Neural progenitor cell (in vitro differentiated cells): ENCODE measurements around the gene RBM47.

Experiments
- EZH2 ChIP-seq: fragments of 200-600 bp; sonication (generic); IDR thresholded peaks from 2 replicates; pipeline ENCODE4 v1.6.1; 2017; ENCODE audit warnings: antibody characterized with exemption, mild to moderate bottlenecking, moderate library complexity
- EZH2phosphoT487 ChIP-seq: fragments of 200-600 bp; sonication (generic); IDR thresholded peaks from 2 replicates; pipeline ENCODE4 v1.6.1; 2017; ENCODE audit warnings: antibody characterized with exemption
- TF ChIP-seq, protein P1 (sequence below): fragments of 200-600 bp; sonication (generic); IDR thresholded peaks from 2 replicates; pipeline ENCODE4 v1.5.1; 2017; ENCODE audit warnings: antibody characterized with exemption, mild to moderate bottlenecking

DNA sequence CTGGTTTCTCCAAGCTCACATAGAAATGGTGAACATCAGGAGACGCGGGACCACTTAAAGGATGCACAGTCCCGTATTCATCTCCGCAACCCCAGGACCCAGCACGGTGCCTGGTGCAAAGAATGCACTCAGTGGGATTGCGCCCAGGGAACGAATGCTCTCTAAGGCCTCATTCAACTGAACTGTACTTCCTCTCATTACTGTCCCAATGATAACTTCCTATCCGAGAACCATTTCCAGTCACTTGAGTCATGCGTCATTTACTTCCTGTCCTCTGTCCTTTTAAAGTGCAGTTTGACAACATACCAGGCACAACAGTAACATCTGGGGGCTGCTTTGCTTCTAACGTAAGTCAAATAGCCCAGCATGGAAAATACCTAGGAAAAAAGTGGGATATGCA is 75.7 kb downstream of the RBM47 start:
- TF ChIP-seq EZH2 = no peak
- TF ChIP-seq, protein P1, sequence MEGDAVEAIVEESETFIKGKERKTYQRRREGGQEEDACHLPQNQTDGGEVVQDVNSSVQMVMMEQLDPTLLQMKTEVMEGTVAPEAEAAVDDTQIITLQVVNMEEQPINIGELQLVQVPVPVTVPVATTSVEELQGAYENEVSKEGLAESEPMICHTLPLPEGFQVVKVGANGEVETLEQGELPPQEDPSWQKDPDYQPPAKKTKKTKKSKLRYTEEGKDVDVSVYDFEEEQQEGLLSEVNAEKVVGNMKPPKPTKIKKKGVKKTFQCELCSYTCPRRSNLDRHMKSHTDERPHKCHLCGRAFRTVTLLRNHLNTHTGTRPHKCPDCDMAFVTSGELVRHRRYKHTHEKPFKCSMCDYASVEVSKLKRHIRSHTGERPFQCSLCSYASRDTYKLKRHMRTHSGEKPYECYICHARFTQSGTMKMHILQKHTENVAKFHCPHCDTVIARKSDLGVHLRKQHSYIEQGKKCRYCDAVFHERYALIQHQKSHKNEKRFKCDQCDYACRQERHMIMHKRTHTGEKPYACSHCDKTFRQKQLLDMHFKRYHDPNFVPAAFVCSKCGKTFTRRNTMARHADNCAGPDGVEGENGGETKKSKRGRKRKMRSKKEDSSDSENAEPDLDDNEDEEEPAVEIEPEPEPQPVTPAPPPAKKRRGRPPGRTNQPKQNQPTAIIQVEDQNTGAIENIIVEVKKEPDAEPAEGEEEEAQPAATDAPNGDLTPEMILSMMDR = no peak
- no peak for TF ChIP-seq EZH2phosphoT487
